ENCODE data around the gene NAV1.
A peak's percentile ranks its signal among the peaks of the same experiment; 100 is the strongest.
"Not testable (repeated sequence)": the region's sequence is repeated elsewhere in the genome, so short reads cannot be mapped to it uniquely, and the experiment has no call there.

NAV1 gene

GRCh38 chr1:201566529-201566823, 27.5 kb downstream of the NAV1 start:
- no peak for DNase-seq

DNA sequence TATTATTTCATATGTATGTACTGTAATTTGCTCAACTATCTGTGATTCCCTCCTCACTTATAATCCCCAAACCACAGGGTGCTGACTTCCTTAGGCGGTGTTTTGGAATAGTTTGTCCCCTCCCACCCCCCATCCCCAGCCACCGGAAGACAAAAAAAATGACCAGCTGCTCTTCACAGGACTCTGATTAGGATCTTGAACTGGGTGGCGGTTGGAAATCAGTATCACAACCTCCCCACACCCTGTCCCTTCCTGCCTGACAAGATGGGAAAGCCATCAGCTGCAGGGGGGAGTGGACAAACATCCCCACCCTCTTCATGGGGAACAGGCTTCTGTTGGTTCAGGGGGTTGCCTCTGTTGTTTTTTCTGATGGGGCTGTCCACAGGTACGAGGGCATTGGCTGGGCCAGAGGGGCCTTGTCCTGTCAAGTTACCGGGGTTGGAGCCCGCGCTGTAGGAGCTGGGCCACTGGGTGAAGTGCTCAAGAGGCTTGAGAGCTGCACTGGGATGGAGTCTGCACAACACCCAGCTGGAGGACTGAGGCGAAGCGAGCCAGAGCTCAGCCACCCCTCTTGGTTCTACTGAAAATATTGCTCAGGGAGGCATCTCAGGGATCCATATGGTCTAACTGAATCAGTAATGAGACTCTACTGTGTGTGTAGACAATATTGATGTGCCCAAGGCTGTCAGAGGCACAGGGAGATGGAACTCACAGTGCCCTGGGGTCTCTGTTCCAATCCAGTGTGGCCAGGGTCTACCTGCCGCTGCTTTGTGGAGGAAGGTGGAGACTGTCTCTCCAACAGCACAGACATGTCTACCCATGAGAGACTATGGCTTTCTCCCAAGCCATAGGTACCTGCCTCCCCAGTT, 28.2 kb downstream of the NAV1 start:
- peak; percentile 72 for DNase-seq

- no peak for DNase-seq
Observed at GRCh38 chr1:201568265-201568664, 29.3 kb downstream of the NAV1 start.

GRCh38 chr1:201568859-201569294, 29.9 kb downstream of the NAV1 start:
- peak; percentile 11 for DNase-seq

- DNase-seq, result no peak
Observed at GRCh38 chr1:201570181-201570885, 31.4 kb downstream of the NAV1 start.

DNA sequence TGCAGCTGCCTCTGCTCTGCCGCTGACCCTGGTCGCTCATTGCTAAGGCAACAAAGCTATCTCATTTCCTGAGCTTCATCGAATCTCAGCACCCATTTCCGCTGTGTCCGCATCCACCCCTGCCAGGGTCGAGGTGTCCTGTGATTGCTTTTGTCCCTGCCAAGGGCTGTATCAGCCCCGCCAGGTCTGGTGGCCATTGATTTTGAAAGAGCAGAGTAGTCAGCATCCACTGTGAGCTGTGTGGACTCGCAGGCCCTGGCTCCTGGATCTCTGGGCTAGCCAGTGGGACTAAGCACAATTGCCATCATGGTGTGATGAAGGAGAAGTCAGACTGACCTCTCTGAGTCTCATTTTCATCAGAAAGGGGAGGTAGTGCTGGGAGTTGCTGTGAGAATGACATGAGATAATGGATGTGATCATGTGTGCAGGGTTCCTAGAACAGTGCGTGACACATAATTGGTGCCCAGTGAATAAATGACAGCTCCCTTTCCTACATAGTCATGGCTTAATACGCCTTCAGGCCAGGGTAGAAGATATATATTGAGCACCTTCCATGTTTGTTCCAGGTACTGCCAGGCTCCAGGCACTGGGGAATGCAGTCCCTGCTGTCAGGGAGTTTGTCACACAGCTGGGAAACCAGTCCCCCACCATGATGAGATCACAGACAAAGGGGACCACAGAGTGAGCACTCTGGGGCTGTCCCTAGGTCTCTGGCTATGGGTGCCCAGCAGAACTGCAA, 32.1 kb downstream of the NAV1 start:
- no peak for DNase-seq

GRCh38 chr1:201573030-201573429, 34.1 kb downstream of the NAV1 start:
- DNase-seq, result no peak

- no peak for DNase-seq
Observed at GRCh38 chr1:201573923-201574322, 35.0 kb downstream of the NAV1 start.

DNA sequence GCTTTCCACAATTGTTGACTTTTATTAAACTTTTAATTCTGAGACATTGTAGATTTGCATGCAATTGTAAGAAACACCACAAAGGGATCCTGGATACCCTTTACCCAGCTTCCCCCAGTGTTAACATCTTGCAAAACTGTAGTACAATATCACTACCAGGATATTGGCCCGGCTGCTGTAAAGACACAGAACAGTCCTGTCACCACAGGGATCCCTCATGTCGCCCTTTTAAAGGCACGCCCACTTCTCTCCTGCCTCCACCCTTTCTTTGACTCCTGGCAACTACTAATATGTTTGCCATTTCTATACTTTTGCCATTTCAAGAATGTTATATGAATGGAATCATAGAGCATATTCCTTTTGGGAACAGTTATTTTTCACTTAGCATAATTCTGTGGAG, 37.0 kb downstream of the NAV1 start:
- no peak for DNase-seq

GRCh38 chr1:201576914-201577313, 38.0 kb downstream of the NAV1 start:
- DNase-seq, result no peak

- DNase-seq, result peak; percentile 78
Observed at GRCh38 chr1:201578008-201578888, 39.3 kb downstream of the NAV1 start.

DNA sequence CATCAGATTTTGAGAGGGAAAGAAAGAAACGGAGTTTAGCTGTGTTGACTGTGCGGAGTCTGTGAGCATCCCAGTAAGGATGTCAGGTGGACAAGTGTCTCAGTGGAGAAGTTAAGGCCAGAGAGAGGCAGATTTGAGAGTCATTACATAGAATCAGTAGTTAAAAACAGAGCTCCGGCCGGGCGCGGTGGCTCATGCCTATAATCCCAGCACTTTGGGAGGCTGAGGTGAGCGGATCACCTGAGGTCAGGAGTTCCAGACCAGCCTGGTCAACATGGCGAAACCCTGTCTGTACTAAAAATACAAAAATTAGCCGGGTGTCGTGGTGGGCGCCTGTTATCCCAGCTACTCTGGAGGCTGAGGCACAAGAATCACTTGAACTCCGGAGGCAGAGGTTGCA, 42.4 kb downstream of the NAV1 start:
- not testable (repeated sequence) for DNase-seq

GRCh38 chr1:201582705-201583442, 43.9 kb downstream of the NAV1 start:
- DNase-seq, result no peak

DNA sequence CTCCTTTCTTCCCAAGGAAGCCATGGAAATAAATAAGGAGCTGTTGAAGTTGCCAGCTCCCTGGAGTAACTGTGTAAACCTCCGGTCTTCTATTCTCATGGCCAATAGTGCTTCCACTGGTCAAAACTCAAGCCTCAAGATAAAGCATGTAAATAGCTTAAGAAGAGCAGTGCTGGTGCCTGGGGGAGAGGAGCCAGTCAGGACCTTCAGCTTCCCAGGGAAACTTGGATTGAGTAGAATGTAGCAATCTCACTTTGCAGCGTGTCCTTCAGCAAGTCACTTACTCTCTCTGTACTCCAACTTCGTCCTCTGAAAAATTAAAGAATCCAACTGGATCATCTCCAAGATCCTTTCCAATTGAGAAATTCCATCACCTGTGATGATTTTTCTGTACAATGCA, 44.7 kb downstream of the NAV1 start:
- no peak for DNase-seq

DNA sequence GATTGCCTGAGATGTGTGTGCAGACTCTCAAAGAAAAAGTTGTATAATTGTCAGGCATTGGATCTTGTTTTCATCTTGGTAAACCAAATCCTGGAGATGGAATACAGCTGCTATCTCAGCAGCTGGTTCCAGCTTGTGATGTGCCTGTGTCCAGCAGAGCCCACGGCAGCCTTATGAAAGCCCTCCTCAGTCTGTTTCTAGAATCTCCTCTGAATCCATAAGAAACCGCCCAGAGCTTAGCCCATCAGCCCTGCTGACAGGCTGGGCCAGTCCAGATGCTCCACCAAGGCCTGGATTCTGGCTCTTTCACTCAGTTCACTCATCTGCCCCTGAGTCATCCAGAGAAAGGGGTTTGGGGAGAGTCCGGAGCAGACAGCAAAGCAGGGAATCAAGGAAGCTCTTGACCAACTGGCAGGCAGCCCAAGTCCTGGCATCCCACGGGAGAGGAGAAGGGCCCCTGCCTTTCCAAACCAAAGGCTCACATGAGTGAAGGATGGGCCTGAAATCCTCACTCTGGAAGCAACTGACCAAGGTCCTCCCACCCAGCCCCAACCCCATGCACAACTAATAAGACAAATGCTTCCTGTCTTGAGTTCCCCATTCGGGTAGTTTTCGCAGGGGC, 45.7 kb downstream of the NAV1 start:
- DNase-seq, result no peak

GRCh38 chr1:201585093-201585483, 46.2 kb downstream of the NAV1 start:
- DNase-seq, result peak; percentile 32

GRCh38 chr1:201585901-201586300, 47.0 kb downstream of the NAV1 start:
- no peak for DNase-seq

DNA sequence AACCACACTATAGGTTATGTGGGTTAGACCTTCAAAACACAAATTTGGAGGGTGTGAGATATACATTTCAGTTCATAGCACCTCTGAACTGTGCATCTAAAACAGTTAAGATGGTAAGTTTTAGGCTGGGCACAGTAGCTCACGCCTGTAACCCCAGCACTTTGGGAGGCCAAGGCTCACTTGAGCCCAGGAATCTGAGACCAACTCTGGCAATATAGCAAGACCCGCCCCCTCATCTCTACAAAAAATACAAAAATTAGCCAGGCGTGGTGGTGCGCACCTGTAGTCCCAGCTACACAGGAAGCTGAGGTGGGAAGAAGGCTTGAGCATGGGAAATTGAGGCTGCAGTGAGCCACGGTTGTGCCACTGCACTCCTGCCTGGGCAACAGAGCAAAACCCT, 47.9 kb downstream of the NAV1 start:
- DNase-seq, result no peak

DNA sequence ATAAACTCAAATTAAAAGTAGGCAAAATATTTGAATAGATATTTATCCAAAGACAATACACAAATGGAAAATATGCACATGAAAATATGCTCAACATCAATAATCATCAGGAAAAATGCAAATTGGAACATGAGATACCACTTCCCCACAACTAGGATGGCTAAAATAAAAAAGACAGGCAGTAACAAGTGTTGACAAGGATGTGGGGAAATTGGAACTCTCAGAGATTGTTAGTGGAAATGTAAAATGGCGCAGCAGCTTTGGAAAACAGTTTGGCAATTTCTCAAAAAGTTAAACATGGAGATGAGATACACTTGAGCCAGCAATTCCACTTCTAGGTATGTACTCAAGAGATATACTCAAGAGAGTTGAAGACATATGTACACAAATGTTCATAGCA, 48.8 kb downstream of the NAV1 start:
- DNase-seq, result no peak
